RWPE2 (cell line): ENCODE data around the gene RPS8.
A peak's percentile ranks its signal among the peaks of the same experiment; 100 is the strongest.

Experiments
- ATAC-seq: fragments of 200-7000 bp; cut with Tn5 transposase; 3 replicates; pipeline ENCODE4 v1.9.1; 2021; ENCODE audit warnings: low read depth
- DNase-seq: peaks from one replicate; pipeline ENCODE4 v3.0.0-alpha.2; 2020; ENCODE audit warnings: low spot score
- H3K27ac ChIP-seq: fragments of 450-650 bp; 2 replicates; pipeline ENCODE4 v1.5.1; 2017; ENCODE audit warnings: mild to moderate bottlenecking; ENCODE audit not compliant: poor library complexity, severe bottlenecking
- H3K27me3 ChIP-seq: fragments of 250-450 bp; sonication (Bioruptor Pico); 2 replicates; pipeline ENCODE4 v1.5.1; 2021; ENCODE audit warnings: mild to moderate bottlenecking, moderate library complexity; ENCODE audit not compliant: insufficient read depth, poor library complexity, severe bottlenecking
- H3K36me3 ChIP-seq: fragments of 250-450 bp; sonication (Bioruptor Pico); 2 replicates; pipeline ENCODE4 v1.5.1; 2020; ENCODE audit warnings: low read depth, mild to moderate bottlenecking, moderate library complexity
- H3K4me1 ChIP-seq: fragments of 250-450 bp; sonication (Bioruptor Pico); 2 replicates; pipeline ENCODE4 v1.5.1; 2021; ENCODE audit warnings: mild to moderate bottlenecking, moderate library complexity; ENCODE audit not compliant: insufficient read depth, poor library complexity, severe bottlenecking
- H3K4me3 ChIP-seq: fragments of 250-450 bp; sonication (Bioruptor Pico); 2 replicates; pipeline ENCODE4 v1.5.1; 2021; ENCODE audit warnings: mild to moderate bottlenecking, moderate library complexity; ENCODE audit not compliant: severe bottlenecking
- H3K9me3 ChIP-seq: fragments of 250-450 bp; sonication (Bioruptor Pico); 2 replicates; pipeline ENCODE4 v1.5.1; 2021; ENCODE audit warnings: mild to moderate bottlenecking, moderate library complexity; ENCODE audit not compliant: severe bottlenecking
- CTCF ChIP-seq: fragments of 450-650 bp; IDR thresholded peaks from one replicate; pipeline ENCODE4 v1.5.1; 2017; ENCODE audit warnings: mild to moderate bottlenecking, moderate library complexity; ENCODE audit not compliant: poor library complexity, severe bottlenecking

The RPS8 gene

GRCh38 chr1:44806704-44807363 is 31.5 kb downstream of the RPS8 start, which contains the start of gene DYNLT4:
TSS of gene DYNLT4 (minus strand) at chr1:44807351. CDS start at chr1:44806668, 683 bp downstream.
- peaks cover 45% of the 10 kb centered on the region for H3K36me3 ChIP-seq
- no peaks in the 10 kb centered on the region for H3K9me3 ChIP-seq
- peaks cover 28% of the 10 kb centered on the region for H3K4me1 ChIP-seq
- no peak within 1 kb of the TSS for H3K4me3 ChIP-seq
- peak within 1 kb of the TSS; percentile 96 for H3K27ac ChIP-seq
- ATAC-seq (peak; percentile 18), DNase-seq (no peak)
- no peak for TF ChIP-seq CTCF
- no peaks in the 10 kb centered on the region for H3K27me3 ChIP-seq

GRCh38 chr1:44807364-44808062 is 32.2 kb downstream of the RPS8 start:
- no peak for TF ChIP-seq CTCF
- Histone ChIP-seq H3K27me3 (no peaks in the 10 kb centered on the region), H3K4me3 (no peak overlapping the region), H3K9me3 (no peaks in the 10 kb centered on the region), H3K36me3 (peaks cover 38% of the 10 kb centered on the region), H3K27ac (peak overlapping the region; percentile 96), H3K4me1 (peaks cover 28% of the 10 kb centered on the region)
- ATAC-seq: peak; percentile 82
- peak; percentile 99 for DNase-seq

GRCh38 chr1:44808063-44808937 is 33.0 kb downstream of the RPS8 start, which contains the start of gene BTBD19:
TSS of gene BTBD19 (plus strand) at chr1:44808523. CDS start at chr1:44808821, 298 bp downstream.
- DNase-seq (no peak), ATAC-seq (no peak)
- Histone ChIP-seq H3K4me1 (peaks cover 28% of the 10 kb centered on the region), H3K9me3 (no peaks in the 10 kb centered on the region), H3K36me3 (peaks cover 30% of the 10 kb centered on the region), H3K27me3 (no peaks in the 10 kb centered on the region), H3K4me3 (no peak within 1 kb of the TSS), H3K27ac (peak within 1 kb of the TSS; percentile 96)
- no peak for TF ChIP-seq CTCF

- peak overlapping the region; percentile 96 for H3K27ac ChIP-seq
- H3K4me1 ChIP-seq: peaks cover 31% of the 10 kb centered on the region
- H3K27me3 ChIP-seq: no peaks in the 10 kb centered on the region
- no peak for DNase-seq
- H3K36me3 ChIP-seq: peaks cover 21% of the 10 kb centered on the region
- TF ChIP-seq CTCF: no peak
- H3K9me3 ChIP-seq: no peaks in the 10 kb centered on the region
- H3K4me3 ChIP-seq: no peak overlapping the region
- no peak for ATAC-seq
Measured at GRCh38 chr1:44808938-44809917, 33.9 kb downstream of the RPS8 start.
